GOT3 (cell line): ENCODE results near the gene RPL18.
"Not testable (repeated sequence)": the region's sequence is repeated elsewhere in the genome, so short reads cannot be mapped to it uniquely, and the experiment has no call there.

Source experiments
- DNase-seq: peaks from one replicate; lab custom pipeline; 2025; ENCODE audit warnings: mixed read lengths; lab: John Stamatoyannopoulos, UW

The RPL18 gene

GRCh38 chr19:48618916-48619691 lies at the start of gene RPL18, which contains the start of gene SPHK2:
Gene RPL18, minus strand, starts transcription at chr19:48619178. Its CDS starts 35 bp downstream, at chr19:48619143.
Gene SPHK2, plus strand, starts transcription at chr19:48619506. Its CDS starts 1,009 bp downstream, at chr19:48620515.
- DNase-seq: peak; percentile 94

DNA sequence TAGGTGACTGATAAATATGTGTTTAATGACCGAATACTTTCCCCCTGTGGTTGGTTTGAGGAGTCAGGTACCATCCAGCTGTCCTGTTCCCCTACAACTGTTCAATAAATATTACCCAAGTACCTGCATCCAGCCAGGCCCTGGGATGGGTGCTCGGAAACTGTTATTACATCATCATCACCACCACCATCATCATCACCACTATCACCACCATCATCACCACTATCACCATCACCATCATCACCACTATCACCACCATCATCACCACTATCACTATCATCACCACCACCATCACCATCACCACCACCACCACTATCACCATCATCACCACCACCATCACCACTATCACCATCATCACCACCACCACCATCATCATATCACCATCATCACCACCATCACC lies 49.8 kb upstream of the RPL18 start:
- no peak for DNase-seq

- DNase-seq: no peak
These were observed 49.4 kb upstream of the RPL18 start for GRCh38 chr19:48668332-48668731.

DNA sequence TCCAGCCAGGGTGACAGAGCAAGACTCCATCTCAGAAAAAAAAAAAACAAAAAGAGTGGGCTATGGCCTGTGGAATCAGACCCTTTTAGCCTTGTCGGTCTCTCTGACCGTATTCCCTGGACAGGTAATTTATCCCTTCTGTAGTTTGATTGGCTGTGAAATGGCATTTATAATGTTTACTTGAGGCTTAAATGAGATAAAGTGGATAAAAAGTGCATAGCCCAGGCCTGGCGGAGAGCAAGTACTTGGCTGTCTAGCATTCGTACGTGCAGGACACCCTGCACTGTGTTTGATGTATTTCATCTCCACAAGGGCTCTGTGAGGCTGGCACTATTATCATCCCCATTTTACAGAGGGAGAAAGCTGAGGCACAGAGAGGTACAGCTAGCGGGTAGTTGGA lies 46.8 kb upstream of the RPL18 start:
- DNase-seq: no peak

GRCh38 chr19:48664476-48664875 lies 45.5 kb upstream of the RPL18 start:
- DNase-seq: no peak

DNA sequence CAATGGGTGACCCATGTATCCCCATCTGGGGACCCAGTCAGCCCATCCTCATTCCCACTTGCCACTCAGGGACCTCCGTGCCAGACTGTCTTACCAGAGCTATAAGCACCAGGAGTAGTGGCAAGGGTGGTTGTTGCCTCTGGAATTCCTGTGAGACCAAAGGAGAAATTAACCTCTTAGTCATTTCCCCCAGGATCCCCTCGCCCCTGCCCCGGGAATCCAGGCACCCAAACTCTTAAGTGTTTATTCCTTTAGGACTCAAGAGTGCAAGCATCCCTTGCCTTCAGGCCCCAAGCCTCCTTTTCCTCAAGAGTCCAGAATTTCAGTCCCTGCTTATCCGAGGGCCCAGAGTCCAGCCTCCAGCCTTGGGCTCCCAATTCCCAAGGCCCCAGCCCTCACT lies 44.7 kb upstream of the RPL18 start:
- no peak for DNase-seq

DNA sequence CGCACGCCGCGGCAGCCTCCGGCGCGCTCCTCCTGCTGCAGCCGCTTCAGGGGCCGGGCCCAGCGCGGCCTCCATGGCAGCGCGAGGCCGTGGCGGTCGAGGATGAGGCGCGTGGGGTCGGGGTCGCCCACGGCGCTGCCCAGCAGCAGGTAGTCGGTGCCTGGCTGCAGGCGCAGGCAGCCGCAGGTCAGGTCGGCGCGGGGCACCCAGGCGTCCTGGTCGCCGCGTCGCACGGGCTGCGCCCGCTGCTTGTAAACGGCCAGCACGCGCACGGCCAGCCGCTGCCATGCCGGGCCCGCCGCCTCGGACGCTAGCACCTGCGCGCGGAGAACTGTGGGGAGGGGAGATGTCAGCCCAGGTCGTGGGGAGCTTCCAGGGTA lies 42.7 kb upstream of the RPL18 start:
- DNase-seq: no peak

- peak; percentile 57 for DNase-seq
These were observed 42.1 kb upstream of the RPL18 start for GRCh38 chr19:48660852-48661710.

- DNase-seq: no peak
These were observed 40.8 kb upstream of the RPL18 start for GRCh38 chr19:48659768-48660167.

- DNase-seq: no peak
These were observed 39.5 kb upstream of the RPL18 start for GRCh38 chr19:48658483-48658882.

DNA sequence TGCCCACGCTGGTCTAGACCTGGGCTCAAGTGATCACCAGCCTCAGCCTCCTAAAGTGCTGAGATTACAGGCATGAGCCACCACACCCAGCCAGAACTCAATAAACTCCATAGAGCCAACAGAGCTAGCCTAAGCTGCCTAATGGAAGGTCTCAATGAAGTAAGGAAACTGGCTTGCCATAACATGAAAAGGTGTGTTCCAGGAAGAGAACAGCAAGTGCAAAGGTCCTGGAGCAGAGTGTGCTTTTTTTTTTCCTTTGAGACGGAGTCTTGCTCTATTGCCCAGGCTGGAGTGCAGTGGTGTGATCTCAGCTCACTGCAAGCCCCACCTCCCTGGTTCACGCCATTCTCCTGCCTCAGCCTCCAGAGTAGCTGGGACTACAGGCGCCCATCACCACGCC lies 38.9 kb upstream of the RPL18 start:
- DNase-seq: not testable (repeated sequence)

DNA sequence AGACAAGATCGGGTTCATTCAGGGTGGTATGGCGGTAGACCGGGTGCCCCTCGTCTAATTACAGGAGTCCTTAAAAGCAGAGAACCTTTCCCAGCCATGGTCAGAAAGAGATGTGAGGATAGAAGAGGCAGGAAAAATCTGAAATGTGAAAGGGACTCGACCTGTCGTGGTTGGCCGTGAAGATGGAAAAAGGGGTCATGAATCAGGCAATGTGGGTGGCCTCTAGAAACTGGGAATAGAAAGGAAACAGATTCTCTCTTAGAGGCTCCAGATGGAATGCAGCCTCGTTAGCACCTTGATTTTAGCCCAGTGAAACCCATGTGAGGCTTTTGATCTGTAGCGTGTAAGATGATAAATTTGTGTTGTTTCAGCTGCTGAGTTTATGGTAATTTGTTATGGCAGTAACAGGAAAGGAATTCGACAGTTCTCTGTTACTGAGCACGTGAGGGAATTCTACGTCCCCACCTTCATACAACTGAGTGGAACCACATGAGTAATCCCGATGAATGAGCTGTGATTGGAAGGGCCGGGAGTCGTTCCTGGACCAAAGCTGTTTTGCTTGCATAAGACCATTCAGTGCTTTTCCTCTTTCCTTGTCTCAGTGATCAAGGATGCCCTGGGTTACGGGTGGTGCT lies 38.0 kb upstream of the RPL18 start:
- DNase-seq: no peak

DNA sequence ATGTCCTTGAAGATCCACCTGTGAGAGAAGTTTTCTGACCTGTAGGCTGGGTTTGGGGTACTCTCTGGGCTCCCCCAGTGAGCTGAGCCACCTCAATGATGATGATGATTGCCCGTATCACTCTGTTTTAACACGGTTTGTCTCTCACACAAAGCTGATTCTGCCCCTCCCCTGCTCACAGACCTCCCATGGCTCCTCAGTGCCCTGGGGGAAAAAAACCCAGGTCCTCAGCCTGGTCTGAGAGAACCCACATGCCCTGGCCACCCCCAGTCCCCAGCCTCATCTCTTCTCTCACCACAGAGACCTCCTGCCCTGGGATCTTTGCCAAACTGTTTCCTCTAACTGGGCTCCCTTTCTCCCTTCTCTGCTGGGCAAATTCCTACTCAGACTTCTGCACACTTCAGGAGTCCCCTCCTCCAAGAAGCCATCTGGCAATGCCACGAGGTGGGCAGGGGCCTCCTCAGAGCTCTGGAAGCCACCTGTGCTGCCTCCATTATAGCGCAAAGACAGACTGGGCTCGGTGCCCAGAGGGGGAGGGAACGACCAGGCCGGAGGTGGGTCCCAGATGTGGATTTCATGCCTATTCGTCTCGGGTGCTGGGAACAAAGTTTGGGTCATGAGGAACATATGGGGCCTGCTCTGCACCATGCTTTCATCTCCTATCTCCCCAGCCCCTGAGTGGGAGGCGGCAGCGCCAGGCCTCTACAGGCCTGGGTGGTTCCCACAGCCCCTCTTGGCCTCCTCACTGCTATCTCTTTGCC lies 35.5 kb upstream of the RPL18 start:
- DNase-seq: no peak

- DNase-seq: no peak
These were observed 32.7 kb upstream of the RPL18 start for GRCh38 chr19:48651683-48652048.

DNA sequence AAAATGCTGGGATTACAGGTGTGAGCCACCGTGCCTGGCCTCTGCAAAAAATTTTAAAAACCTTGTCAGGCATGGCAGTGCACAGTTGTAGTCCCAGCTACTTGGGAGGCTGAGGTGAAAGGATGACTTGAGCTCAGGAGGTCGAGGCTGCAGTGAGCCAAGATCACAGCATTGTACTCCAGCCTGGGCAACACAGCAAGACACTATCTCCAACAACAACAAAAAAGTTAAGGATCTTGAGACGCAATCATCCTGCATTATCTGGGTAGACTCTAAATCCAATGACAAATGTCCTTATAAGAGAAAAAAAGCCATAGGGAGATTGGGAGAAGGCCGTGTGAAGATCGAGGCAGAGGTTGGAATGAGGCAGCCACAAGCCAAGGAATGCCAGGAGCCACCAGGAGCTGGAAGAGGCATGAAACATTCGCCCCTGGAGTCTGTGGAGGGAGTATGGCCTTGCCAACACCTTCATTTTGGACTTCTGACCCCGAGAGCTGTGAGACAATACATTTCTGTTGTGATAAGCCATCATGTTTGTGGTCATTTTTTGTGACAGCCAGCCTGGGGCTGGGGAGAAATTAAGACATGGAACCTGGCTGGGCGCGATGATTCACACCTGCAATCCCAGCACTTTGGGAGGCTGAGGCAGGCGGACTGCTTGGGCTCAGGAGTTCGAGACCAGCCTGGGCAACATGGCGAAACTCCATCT lies 32.1 kb upstream of the RPL18 start:
- DNase-seq: no peak

DNA sequence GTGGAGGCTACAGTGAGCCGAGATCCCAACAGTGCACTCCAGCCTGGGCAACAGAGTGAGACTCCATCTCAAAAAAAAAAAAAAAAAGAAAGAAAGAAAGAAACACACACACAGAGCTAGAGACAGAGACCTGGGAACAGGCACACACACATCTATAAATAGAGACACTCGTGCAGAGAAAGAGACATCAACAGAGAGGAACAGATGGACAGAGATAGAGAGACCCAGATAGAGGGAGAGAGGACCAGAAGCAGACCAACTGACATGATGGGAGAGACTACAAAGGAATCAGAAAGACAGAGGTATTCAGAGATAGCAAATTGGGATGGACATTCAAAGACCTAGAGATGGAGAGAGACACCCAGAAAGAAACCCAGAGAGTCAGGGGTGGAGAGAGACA lies 29.2 kb upstream of the RPL18 start:
- DNase-seq: no peak

DNA sequence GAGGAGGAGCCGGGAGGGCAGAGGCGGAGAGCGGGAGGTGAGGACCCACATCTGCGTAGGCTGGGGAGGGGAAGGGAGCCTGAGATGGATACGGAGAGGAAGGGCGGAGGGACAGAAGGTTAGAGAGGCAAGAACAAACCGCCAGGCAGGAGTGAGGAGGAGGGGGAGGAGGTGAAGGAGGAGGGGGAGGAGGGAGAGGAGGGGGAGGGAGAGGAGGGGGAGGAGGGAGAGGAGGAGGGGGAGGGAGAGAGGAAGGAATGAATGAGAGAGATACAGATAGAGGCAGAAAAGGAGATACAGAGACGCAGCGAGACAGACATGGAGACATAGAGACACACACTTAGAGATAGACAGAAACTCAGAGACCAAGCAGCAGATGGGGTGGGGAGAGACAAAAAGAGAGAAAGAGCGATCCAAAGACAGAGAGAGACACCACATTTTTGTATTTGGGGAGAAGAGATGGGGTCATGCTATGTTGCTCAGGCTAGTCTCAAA lies 27.8 kb upstream of the RPL18 start:
- no peak for DNase-seq

- DNase-seq: peak; percentile 48
These were observed 27.2 kb upstream of the RPL18 start, which contains the start of gene CA11 for GRCh38 chr19:48646001-48646721. Gene CA11, minus strand, starts transcription at chr19:48646187. Its CDS starts 555 bp downstream, at chr19:48645632.

GRCh38 chr19:48645620-48646000 lies 26.6 kb upstream of the RPL18 start:
- DNase-seq: no peak
